IMR-90 (cell line): Measurements from ENCODE around the gene TF. TPM values are rescaled to one million over a fixed set of nuclear protein-coding genes. Genes with fewer than 3 reads are reported as not detected.

Experiments used
- ATAC-seq: fragments of 200-7000 bp; cut with Tn5 transposase; 2 replicates; pipeline ENCODE4 v1.9.1; 2020; ENCODE audit warnings: low read depth, mild to moderate bottlenecking, moderate library complexity
- BruUV-seq: library from RNA; stranded (reverse); fragments of 400-500 nt; replicated peaks from 2 replicates; lab custom pipeline; 2021; lab: Mats Ljungman, UMichigan
- CTCF ChIA-PET: fragments of 300-600 bp; formaldehyde crosslinking; extraction: SDS; loops from one replicate; lab custom pipeline; 2021; ENCODE audit warnings: antibody characterized with exemption; lab: Yijun Ruan, JAX
- POLR2A ChIA-PET: fragments of 300-600 bp; sonication (Branson Sonifier 250); formaldehyde crosslinking; loops from one replicate; lab custom pipeline; 2022; ENCODE audit warnings: antibody characterized with exemption; ENCODE audit not compliant: unreplicated experiment; lab: Charles Lee
- DNase-seq: peaks from one replicate; pipeline ENCODE4 v3.0.0; 2013
- H2AFZ ChIP-seq: replicated peaks from 2 replicates; pipeline ENCODE3; 2013; ENCODE audit warnings: low read length, mild to moderate bottlenecking; ENCODE audit not compliant: poor library complexity
- H2AK5ac ChIP-seq: 2 replicates; pipeline ENCODE4 v1.6.1; 2013; ENCODE audit warnings: low read depth, low read length, inconsistent platforms
- H2AK9ac ChIP-seq: replicated peaks from 2 replicates; pipeline ENCODE3; 2013; ENCODE audit warnings: mild to moderate bottlenecking, low read depth, low read length, moderate library complexity; ENCODE audit not compliant: poor library complexity
- H2BK120ac ChIP-seq: 2 replicates; pipeline ENCODE4 v1.6.1; 2013; ENCODE audit warnings: low read depth, low read length, inconsistent platforms
- H2BK15ac ChIP-seq: 3 replicates; pipeline ENCODE4 v1.6.1; 2013; ENCODE audit warnings: low read depth, low read length, inconsistent platforms
- H2BK20ac ChIP-seq: 2 replicates; pipeline ENCODE4 v1.6.1; 2013; ENCODE audit warnings: low read depth, mild to moderate bottlenecking, inconsistent platforms, low read length, moderate library complexity
- H2BK5ac ChIP-seq: 2 replicates; pipeline ENCODE4 v1.6.1; 2013; ENCODE audit warnings: mild to moderate bottlenecking, low read depth, low read length, inconsistent platforms; ENCODE audit not compliant: poor library complexity, severe bottlenecking
- H3K14ac ChIP-seq: replicated peaks from 2 replicates; pipeline ENCODE4 v1.6.1; 2013; ENCODE audit warnings: low read depth, low read length, inconsistent platforms
- H3K18ac ChIP-seq: 2 replicates; pipeline ENCODE4 v1.6.1; 2013; ENCODE audit warnings: low read depth, low read length, control low read depth
- H3K23ac ChIP-seq: 2 replicates; pipeline ENCODE4 v1.6.1; 2013; ENCODE audit warnings: low read depth, low read length, inconsistent platforms
- H3K27ac ChIP-seq: 2 replicates; pipeline ENCODE4 v1.5.1; 2013; ENCODE audit warnings: mild to moderate bottlenecking, control low read depth, low read length; ENCODE audit not compliant: insufficient read depth
- H3K27me3 ChIP-seq: 2 replicates; pipeline ENCODE4 v1.6.1; 2013; ENCODE audit warnings: low read length; ENCODE audit not compliant: control insufficient read depth, insufficient read depth
- H3K36me3 ChIP-seq: 2 replicates; pipeline ENCODE4 v1.6.1; 2013; ENCODE audit warnings: low read length, mixed read lengths; ENCODE audit not compliant: control insufficient read depth, insufficient read depth
- H3K4ac ChIP-seq: 2 replicates; pipeline ENCODE4 v1.6.1; 2013; ENCODE audit warnings: low read depth, low read length, inconsistent platforms
- H3K4me1 ChIP-seq: 2 replicates; pipeline ENCODE4 v1.6.1; 2013; ENCODE audit warnings: low read length, mixed read lengths; ENCODE audit not compliant: control insufficient read depth, insufficient read depth
- H3K4me2 ChIP-seq: 2 replicates; pipeline ENCODE4 v1.6.1; 2013; ENCODE audit warnings: low read depth, mild to moderate bottlenecking, control low read depth, low read length, moderate library complexity
- H3K4me3 ChIP-seq: 2 replicates; pipeline ENCODE4 v1.5.1; 2013; ENCODE audit warnings: low read depth, mild to moderate bottlenecking, control low read depth, low read length, moderate library complexity; ENCODE audit not compliant: insufficient read depth
- H3K56ac ChIP-seq: 2 replicates; pipeline ENCODE4 v1.6.1; 2013; ENCODE audit warnings: low read length, inconsistent platforms; ENCODE audit not compliant: insufficient read depth; ENCODE audit errors: extremely low read depth
- H3K79me1 ChIP-seq, 2 experiments: 2 replicates each; pipeline ENCODE4 v1.6.1; 2013; ENCODE audit warnings: low read length in 2 of 2, inconsistent platforms in 1 of 2, low read depth in 1 of 2
- H3K9ac ChIP-seq: 2 replicates; pipeline ENCODE4 v1.6.1; 2013; ENCODE audit warnings: low read depth, low read length, control low read depth
- H3K9me1 ChIP-seq: 2 replicates; pipeline ENCODE4 v1.6.1; 2013; ENCODE audit warnings: low read length, inconsistent platforms; ENCODE audit not compliant: insufficient read depth
- H3K9me3 ChIP-seq: 2 replicates; pipeline ENCODE4 v1.6.1; 2013; ENCODE audit warnings: low read length; ENCODE audit not compliant: control insufficient read depth, insufficient read depth
- H4K20me1 ChIP-seq: 2 replicates; pipeline ENCODE4 v1.6.1; 2013; ENCODE audit warnings: low read length, inconsistent platforms; ENCODE audit not compliant: insufficient read depth
- H4K5ac ChIP-seq: 2 replicates; pipeline ENCODE4 v1.6.1; 2013; ENCODE audit warnings: mild to moderate bottlenecking, low read depth, low read length, control low read depth
- H4K8ac ChIP-seq, 2 experiments: 2 replicates each; pipeline ENCODE4 v1.6.1; 2013; ENCODE audit warnings: low read depth in 2 of 2, low read length in 2 of 2, control low read depth in 1 of 2, inconsistent platforms in 1 of 2
- H4K91ac ChIP-seq: 2 replicates; pipeline ENCODE4 v1.6.1; 2013; ENCODE audit warnings: low read depth, low read length, inconsistent platforms; ENCODE audit not compliant: insufficient read depth
- ELK1 ChIP-seq: fragments of 150-350 bp; IDR thresholded peaks from 2 replicates; pipeline ENCODE4 v1.6.1; 2016; ENCODE audit warnings: low read depth, mild to moderate bottlenecking, low read length, moderate library complexity, borderline replicate concordance
- POLR2A ChIP-seq: IDR thresholded peaks from 2 replicates; pipeline ENCODE4 v1.6.1; 2012; ENCODE audit warnings: mild to moderate bottlenecking, low read depth, low read length
- RFX5 ChIP-seq: IDR thresholded peaks from 2 replicates; pipeline ENCODE4 v1.8.0; 2012; ENCODE audit warnings: low read depth, mild to moderate bottlenecking, low read length, moderate library complexity
- WGBS, 2 experiments: methylation state at CpG; one replicate each; pipeline versions ENCODE4 v1.1.5 to v1.1.7; 2013; ENCODE audit warnings: missing lambda C conversion rate in 2 of 2; ENCODE audit not compliant: insufficient read length in 1 of 2; ENCODE audit errors: extremely low coverage in 2 of 2; 5-methylcytosine and 5-hydroxymethylcytosine counted together
- dilution Hi-C: fragments of 300-500 bp; cut with HindIII; formaldehyde crosslinking; loops from one replicate; pipeline ENCODE4 v1.14.3; 2018; ENCODE audit warnings: low sequenced_read_pairs; ENCODE audit not compliant: unreplicated experiment
- in situ Hi-C: fragments of 300-500 bp; cut with MboI; formaldehyde crosslinking; loops from 3 replicates; pipeline ENCODE4 v1.14.3; 2019; ENCODE audit warnings: low sequenced_read_pairs, inconsistent platforms, mixed read lengths
- intact Hi-C: fragments of 100-400 bp; cut with micrococcal nuclease; formaldehyde crosslinking; loops from 2 replicates; pipeline ENCODE4 v1.10.0; 2022
- polyA plus RNA-seq, 3 experiments: library from polyadenylated mRNA; depleted of rRNA; stranded (reverse); fragments of >200 nt; gene quantifications; 2 replicates each; pipeline ENCODE4 v1.2.3, GENCODE V29; 2012; ENCODE audit warnings: low replicate concordance in 1 of 3
- total RNA-seq: library from RNA; depleted of rRNA; stranded (reverse); fragments of >200 nt; gene quantifications from 2 replicates; pipeline ENCODE4 v1.2.3, GENCODE V29; 2012

TF gene
- total and polyA plus RNA-seq, 2 of the 4 experiments (the other 2 are of a cell fraction) = 0.07 TPM; not detected in 1

- POLR2A ChIA-PET = no interaction called here
- no peak for ATAC-seq
- Histone ChIP-seq H3K56ac (no peak overlapping the region), H3K27ac (no peak overlapping the region), H3K23ac (no peak overlapping the region), H3K79me1 (no peaks in the 10 kb centered on the region), H4K20me1 (no peaks in the 10 kb centered on the region), H2AK5ac (no peak overlapping the region), H2BK15ac (no peak overlapping the region), H2AK9ac (no peak overlapping the region), H4K91ac (no peak overlapping the region), H3K18ac (no peak overlapping the region), H3K27me3 (peaks cover 8% of the 10 kb centered on the region; the same call in 1 of the 2 replicates), H3K9ac (no peak overlapping the region), H2AFZ (no peak overlapping the region), H3K4ac (no peak overlapping the region), H3K36me3 (no peaks in the 10 kb centered on the region), H3K9me3 (no peaks in the 10 kb centered on the region), H3K9me1 (no peaks in the 10 kb centered on the region), H3K14ac (no peak overlapping the region), H4K5ac (no peak overlapping the region), H2BK5ac (no peak overlapping the region), H3K4me2 (no peak overlapping the region), H3K4me1 (no peaks in the 10 kb centered on the region), H4K8ac (no peak overlapping the region), H3K4me3 (no peak overlapping the region), H2BK120ac (no peak overlapping the region), H2BK20ac (no peak overlapping the region)
- DNase-seq = no peak
- in situ Hi-C loops = no loop called here
- CTCF ChIA-PET = no interaction called here
- BruUV-seq = no TSS peak
- 83% methylated on average over 1 of the region's 3 CpGs; no CpG with 5 or more reads in 1 of the 2 experiments for WGBS, 2 experiments
- dilution Hi-C loops = no loop called here
- intact Hi-C loops = no loop called here
- no peak for TF ChIP-seq POLR2A
- no peak for TF ChIP-seq RFX5
- TF ChIP-seq ELK1 = no peak
These were observed 89.2 kb downstream of the TF start for GRCh38 chr3:133835418-133835743.
